ENCODE measurements around the gene CEBPE.

CEBPE gene

GRCh38 chr14:23125011-23125410, 6.0 kb upstream of the CEBPE start:
- DNase-seq (ENCODE audit: low read depth): no peak

GRCh38 chr14:23124337-23124954, 5.4 kb upstream of the CEBPE start:
- no peak for DNase-seq (ENCODE audit: low read depth)
- TF ChIP-seq CTCF (IDR thresholded peaks at IDR 0.05; ENCODE audit: insufficient read depth, low read depth, low read length, missing control alignments): no peak
- H3K4me3 ChIP-seq (ENCODE audit: low read depth, low read length): no peak overlapping the region

More at GRCh38 chr14:23125011-23125410, 6.0 kb upstream of the CEBPE start:
- no peak for TF ChIP-seq CTCF (IDR thresholded peaks at IDR 0.05; ENCODE audit: insufficient read depth, low read depth, low read length, missing control alignments)
- H3K4me3 ChIP-seq (ENCODE audit: low read depth, low read length): no peak overlapping the region

- DNase-seq (ENCODE audit: low read depth): no peak
- no peak overlapping the region for H3K4me3 ChIP-seq (ENCODE audit: low read depth, low read length)
- TF ChIP-seq CTCF (IDR thresholded peaks at IDR 0.05; ENCODE audit: insufficient read depth, low read depth, low read length, missing control alignments): no peak
Observed at GRCh38 chr14:23123419-23123818, 4.4 kb upstream of the CEBPE start.

- TF ChIP-seq CTCF (IDR thresholded peaks at IDR 0.05; ENCODE audit: insufficient read depth, low read depth, low read length, missing control alignments): no peak
- DNase-seq (ENCODE audit: low read depth): no peak
Observed at GRCh38 chr14:23122086-23122485, 3.0 kb upstream of the CEBPE start.

GRCh38 chr14:23121361-23121771, 2.3 kb upstream of the CEBPE start:
- TF ChIP-seq CTCF (IDR thresholded peaks at IDR 0.05; ENCODE audit: insufficient read depth, low read depth, low read length, missing control alignments): no peak
- H3K4me3 ChIP-seq (ENCODE audit: low read depth, low read length): no peak overlapping the region
- DNase-seq (ENCODE audit: low read depth): peak; percentile 67

More at GRCh38 chr14:23122086-23122485, 3.0 kb upstream of the CEBPE start:
- no peak overlapping the region for H3K4me3 ChIP-seq (ENCODE audit: low read depth, low read length)

GRCh38 chr14:23120541-23121251, 1.6 kb upstream of the CEBPE start:
- TF ChIP-seq CTCF (IDR thresholded peaks at IDR 0.05; ENCODE audit: insufficient read depth, low read depth, low read length, missing control alignments): peak; percentile 99
- peak; percentile 89 for DNase-seq (ENCODE audit: low read depth)
- H3K4me3 ChIP-seq (ENCODE audit: low read depth, low read length): no peak overlapping the region
